KOPT-K1 (cell line): ENCODE data around the gene KRTAP10-10.
"Not testable (repeated sequence)": the region's sequence is repeated elsewhere in the genome, so short reads cannot be mapped to it uniquely, and the experiment has no call there.

ENCODE experiments used
- H3K27ac ChIP-seq: fragments of 200-600 bp; sonication (generic); 2 replicates; pipeline ENCODE4 v1.5.1; 2016; ENCODE audit warnings: antibody characterized with exemption, mild to moderate bottlenecking, low read depth, low read length; ENCODE audit not compliant: poor library complexity, severe bottlenecking
- H3K36me3 ChIP-seq: fragments of 200-600 bp; sonication (generic); 2 replicates; pipeline ENCODE4 v1.5.1; 2017; ENCODE audit warnings: antibody characterized with exemption, mild to moderate bottlenecking, low read length, moderate library complexity; ENCODE audit not compliant: insufficient read depth
- H3K9me3 ChIP-seq: fragments of 200-600 bp; sonication (generic); 2 replicates; pipeline ENCODE4 v1.5.1; 2017; ENCODE audit warnings: antibody characterized with exemption, low read length, mild to moderate bottlenecking; ENCODE audit not compliant: insufficient read depth, poor library complexity, severe bottlenecking

KRTAP10-10 gene

GRCh38 chr21:44666401-44667320, 29.5 kb downstream of the KRTAP10-10 start, which contains the start of gene KRTAP12-2:
KRTAP12-2 (minus strand) TSS chr21:44666927; CDS start chr21:44666886, 41 bp downstream.
- Histone ChIP-seq H3K9me3 (peaks cover 34% of the 10 kb centered on the region), H3K27ac (no peak within 1 kb of the TSS), H3K36me3 (no peaks in the 10 kb centered on the region)

DNA sequence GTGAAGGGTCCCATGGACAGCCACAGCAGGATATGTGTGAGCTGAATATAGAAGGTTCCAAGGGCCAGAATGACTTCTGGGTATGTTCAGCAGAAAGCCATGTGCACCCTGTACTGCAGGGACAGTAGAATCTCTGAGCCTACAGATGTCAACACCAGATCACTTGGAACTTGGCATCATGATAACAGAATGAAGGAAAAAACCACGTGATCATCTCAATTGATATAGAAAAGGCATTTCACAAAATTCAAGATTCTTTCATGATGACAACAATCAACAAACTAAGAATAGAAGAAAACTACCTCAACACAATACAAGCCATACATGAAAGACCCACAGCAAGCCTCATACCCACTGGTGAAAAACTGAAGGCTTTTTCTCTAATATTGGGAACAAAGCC, 30.5 kb downstream of the KRTAP10-10 start:
- Histone ChIP-seq H3K36me3 (no peaks in the 10 kb centered on the region), H3K9me3 (peaks cover 42% of the 10 kb centered on the region), H3K27ac (no peak overlapping the region)

DNA sequence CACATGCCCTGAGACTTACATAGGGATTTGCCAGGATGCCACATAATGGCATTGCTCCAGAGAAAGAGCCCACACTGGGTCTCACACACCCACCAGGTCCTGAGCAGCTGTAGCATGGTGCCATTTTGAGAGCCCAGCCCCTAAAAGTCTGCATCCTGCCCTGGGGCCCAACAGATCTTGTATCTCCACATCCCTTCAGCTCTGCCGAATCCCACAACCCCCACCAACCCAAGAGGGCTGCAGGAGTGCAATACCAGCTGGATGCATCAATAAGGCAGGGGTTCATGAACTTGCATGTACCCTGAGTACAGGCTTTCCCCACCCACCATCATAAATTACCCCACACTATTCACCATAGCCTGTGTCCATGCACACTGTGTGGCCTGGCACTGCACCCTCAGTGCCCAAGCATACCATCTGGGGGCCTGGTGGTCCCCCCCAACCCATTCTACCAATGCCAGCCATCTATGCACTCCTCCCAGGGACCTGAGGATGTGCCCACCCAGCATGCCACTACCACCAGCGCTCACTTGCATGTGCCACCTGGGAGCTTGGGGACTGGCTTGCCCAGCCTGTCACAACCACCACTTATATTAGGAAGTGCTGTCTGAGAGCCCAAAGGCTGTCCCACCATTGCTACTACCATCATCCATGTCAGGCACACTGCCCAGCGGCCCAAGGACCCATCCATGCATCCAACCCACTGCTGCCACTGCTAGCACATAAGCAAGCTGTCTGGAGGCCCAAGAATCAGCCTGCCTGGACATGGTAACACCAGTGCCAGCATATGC, 33.7 kb downstream of the KRTAP10-10 start:
- no peaks in the 10 kb centered on the region for H3K36me3 ChIP-seq
- H3K9me3 ChIP-seq: peaks cover 40% of the 10 kb centered on the region
- no peak overlapping the region for H3K27ac ChIP-seq

- Histone ChIP-seq H3K27ac (no peak overlapping the region), H3K9me3 (peaks cover 40% of the 10 kb centered on the region)
These were observed 34.8 kb downstream of the KRTAP10-10 start for GRCh38 chr21:44671911-44672310.

GRCh38 chr21:44677881-44678280, 40.7 kb downstream of the KRTAP10-10 start:
- H3K9me3 ChIP-seq: peaks cover 1% of the 10 kb centered on the region
- no peak overlapping the region for H3K27ac ChIP-seq
- no peaks in the 10 kb centered on the region for H3K36me3 ChIP-seq

More at GRCh38 chr21:44671911-44672310, 34.8 kb downstream of the KRTAP10-10 start:
- no peaks in the 10 kb centered on the region for H3K36me3 ChIP-seq

DNA sequence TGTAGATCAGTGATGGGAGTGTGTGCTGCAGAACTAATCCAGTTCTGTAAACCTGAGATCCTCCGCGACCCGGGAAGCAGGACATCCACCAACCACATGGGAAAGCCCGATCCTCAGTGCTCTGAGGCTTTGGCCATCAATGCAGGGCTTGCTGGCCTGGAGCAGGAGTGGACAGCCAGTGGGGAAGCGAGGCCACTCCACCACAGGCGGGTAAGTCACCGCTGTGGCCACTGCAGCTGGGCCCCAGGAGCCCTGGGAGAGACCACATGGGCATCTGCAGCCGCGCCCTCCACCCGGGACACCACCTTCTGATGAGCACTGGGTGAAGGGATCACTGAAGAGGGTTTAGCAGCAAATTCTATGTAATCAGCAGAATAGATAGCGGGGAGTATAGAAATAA, 44.0 kb downstream of the KRTAP10-10 start:
- H3K9me3 ChIP-seq: no peaks in the 10 kb centered on the region
- no peak overlapping the region for H3K27ac ChIP-seq
- no peaks in the 10 kb centered on the region for H3K36me3 ChIP-seq

- H3K36me3 ChIP-seq: no peaks in the 10 kb centered on the region
- H3K27ac ChIP-seq: no peak within 1 kb of the TSS
- no peaks in the 10 kb centered on the region for H3K9me3 ChIP-seq
These were observed 44.9 kb downstream of the KRTAP10-10 start, which contains the start of gene KRTAP12-1 for GRCh38 chr21:44681861-44682579. KRTAP12-1 (minus strand) TSS chr21:44682163; CDS start chr21:44682123, 40 bp downstream.

DNA sequence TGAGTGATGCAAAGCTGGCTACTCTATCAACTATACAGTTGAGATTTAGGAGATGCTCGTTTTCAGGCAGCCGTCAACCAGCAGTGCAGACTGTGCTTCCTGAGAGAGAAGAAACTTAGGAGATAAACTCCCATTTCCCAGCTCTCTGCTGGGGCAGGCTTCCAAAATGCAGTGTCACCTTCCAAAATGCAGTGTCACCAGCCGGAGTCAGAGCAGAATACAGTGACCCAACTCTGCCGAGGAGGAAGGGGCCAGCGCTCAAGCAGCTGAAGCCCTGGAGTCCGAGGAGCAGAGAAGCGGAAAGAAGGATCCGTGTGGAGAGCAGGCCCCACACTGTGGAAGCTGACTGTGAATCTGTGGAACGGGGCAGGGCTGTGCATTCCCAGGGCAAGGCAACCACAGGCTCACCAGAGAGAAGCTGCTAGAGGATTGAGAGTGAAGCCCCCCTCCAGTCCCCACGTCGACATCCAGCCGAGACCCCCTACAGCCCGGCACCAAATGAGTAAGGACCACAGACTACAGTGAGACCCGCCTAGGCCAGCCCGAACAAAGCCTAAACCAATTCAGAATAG, 45.5 kb downstream of the KRTAP10-10 start:
- H3K9me3 ChIP-seq: no peaks in the 10 kb centered on the region
- H3K36me3 ChIP-seq: no peaks in the 10 kb centered on the region
- H3K27ac ChIP-seq: no peak overlapping the region

- no peaks in the 10 kb centered on the region for H3K36me3 ChIP-seq
- no peak overlapping the region for H3K27ac ChIP-seq
- no peaks in the 10 kb centered on the region for H3K9me3 ChIP-seq
These were observed 46.9 kb downstream of the KRTAP10-10 start for GRCh38 chr21:44684077-44684476.

DNA sequence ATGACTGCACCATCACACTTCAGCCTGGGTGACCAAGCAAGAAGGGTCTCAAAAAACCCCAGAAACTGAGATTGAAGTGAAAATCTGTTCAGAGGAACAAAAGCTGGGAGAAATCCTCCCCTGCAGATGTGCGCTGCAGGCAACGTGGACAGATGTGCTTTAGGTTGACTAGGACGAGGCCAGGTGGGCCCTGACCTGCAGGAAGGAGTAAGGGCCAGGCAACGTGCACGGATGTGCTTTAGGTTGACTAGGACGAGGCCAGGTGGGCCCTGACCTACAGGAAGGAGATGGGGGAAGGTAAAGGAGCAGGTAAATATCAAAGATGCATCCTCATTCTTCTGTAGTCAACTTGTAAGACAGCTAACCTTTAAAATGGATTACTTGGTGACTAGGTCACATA, 47.3 kb downstream of the KRTAP10-10 start:
- Histone ChIP-seq H3K36me3 (no peaks in the 10 kb centered on the region), H3K27ac (no peak overlapping the region), H3K9me3 (no peaks in the 10 kb centered on the region)

DNA sequence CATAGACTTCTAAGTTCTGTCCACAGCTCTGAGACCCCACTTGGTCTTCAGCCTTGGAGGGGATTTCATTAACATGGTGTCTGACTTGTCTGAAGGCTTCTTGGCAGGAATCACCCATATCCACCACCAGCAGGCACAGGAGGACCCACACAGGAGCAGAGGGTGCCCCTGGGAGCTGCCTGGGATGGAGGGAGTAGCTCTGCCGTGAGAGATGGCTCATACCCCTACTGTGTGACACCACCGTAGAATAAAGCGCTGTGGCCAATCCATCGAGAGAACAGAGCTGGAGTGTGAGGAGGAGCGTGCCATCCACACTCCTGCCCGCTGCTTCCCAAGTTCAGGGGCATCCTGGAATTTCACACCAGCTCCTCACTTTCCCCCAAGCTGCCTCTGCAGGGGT, 47.9 kb downstream of the KRTAP10-10 start:
- H3K27ac ChIP-seq, H3K9me3 ChIP-seq, H3K36me3 ChIP-seq: not testable (repeated sequence)

- Histone ChIP-seq H3K27ac (no peak overlapping the region), H3K36me3 (no peaks in the 10 kb centered on the region)
These were observed 49.0 kb downstream of the KRTAP10-10 start for GRCh38 chr21:44686000-44686781.

GRCh38 chr21:44686843-44687561, 49.8 kb downstream of the KRTAP10-10 start:
- H3K27ac ChIP-seq: no peak overlapping the region
- H3K36me3 ChIP-seq: no peaks in the 10 kb centered on the region
- no peaks in the 10 kb centered on the region for H3K9me3 ChIP-seq

More at GRCh38 chr21:44686000-44686781, 49.0 kb downstream of the KRTAP10-10 start:
- no peaks in the 10 kb centered on the region for H3K9me3 ChIP-seq
